ENCODE data around the gene OR51M1.

DNA sequence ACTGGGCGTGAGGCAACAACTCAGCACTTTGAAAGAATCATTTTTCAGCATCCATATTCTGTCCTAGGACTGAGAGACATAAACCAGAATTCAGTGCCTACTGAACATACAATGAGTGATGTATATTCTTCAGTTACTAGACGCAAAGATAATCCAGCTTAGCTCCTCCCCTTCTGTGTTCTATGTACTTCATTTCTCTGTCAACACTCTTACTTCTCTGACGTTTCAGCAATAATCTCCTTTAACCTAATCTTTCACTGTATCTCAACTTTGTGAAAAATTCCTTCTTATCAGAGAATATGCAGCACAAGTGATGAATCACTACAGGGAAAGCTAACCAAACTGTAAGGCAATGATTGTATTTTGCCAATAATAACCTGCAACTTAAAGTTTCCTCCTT lies 37.8 kb upstream of the OR51M1 start:
- TF ChIP-seq POLR2A (IDR thresholded peaks at IDR 0.05; ENCODE audit: low read depth, low read length) (no peak), POLR2AphosphoS5 (IDR thresholded peaks at IDR 0.05; ENCODE audit: low read depth, low read length) (no peak), TAF1 (IDR thresholded peaks at IDR 0.05; ENCODE audit: borderline replicate concordance, low read depth, low read length) (no peak)

Measured in GM12892 (cell line).